ENCODE data around the gene HTR7. TPM values are rescaled to one million over a fixed set of nuclear protein-coding genes. Genes with fewer than 3 reads are reported as not detected.

The HTR7 gene
- total and polyA plus RNA-seq, 9 of the 15 experiments (the other 6 are each of a cell fraction or from before 2014, with no cell fraction given) = 0.07 to 0.33 (median 0.18) TPM

DNA sequence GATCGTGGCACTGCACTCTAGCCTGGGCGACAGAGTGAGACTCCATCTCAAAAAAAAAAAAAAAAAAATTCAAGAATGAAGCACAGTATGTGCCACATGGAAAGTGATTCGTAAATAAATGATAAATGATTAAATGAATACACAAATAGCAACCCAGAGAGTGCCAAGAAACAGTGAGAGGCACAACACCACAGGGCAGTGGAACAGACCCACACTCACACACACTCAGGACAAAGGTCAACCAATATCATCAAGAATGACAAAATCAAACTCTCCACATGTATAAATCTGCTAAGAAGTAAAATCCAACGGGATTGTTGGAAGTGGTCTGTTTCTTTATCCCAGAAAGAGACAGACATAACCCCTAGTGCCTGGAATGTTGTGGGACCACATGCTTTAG lies 77.4 kb downstream of the HTR7 start:
- Histone ChIP-seq H3K27ac (ENCODE audit: extremely low read depth, low read depth, low read length) (no peak overlapping the region), H4K20me1 (replicated peaks; ENCODE audit: control insufficient read depth, insufficient read depth, low read length) (no peaks in the 10 kb centered on the region), H3K4me2 (ENCODE audit: insufficient read depth, low read length) (no peak overlapping the region), H3K9ac (ENCODE audit: insufficient read depth in 1 of 2, low read depth in 2 of 2, low read length in 2 of 2) (no peak overlapping the region), H3K79me2 (ENCODE audit: control insufficient read depth, insufficient read depth, low read length) (no peaks in the 10 kb centered on the region), H3K27me3 (ENCODE audit: control insufficient read depth in 2 of 2, insufficient read depth in 2 of 2, low read length in 2 of 2) (no peaks in the 10 kb centered on the region; a peak in 1 of 5 replicates), H3K9me3 (replicated peaks; ENCODE audit: control insufficient read depth, insufficient read depth, low read depth, low read length) (no peaks in the 10 kb centered on the region), H2AFZ (ENCODE audit: low read depth, low read length) (no peak overlapping the region), H3K4me3 (no peak overlapping the region), H3K9me1 (ENCODE audit: control insufficient read depth, insufficient read depth, low read length) (no peaks in the 10 kb centered on the region), H3K36me3 (ENCODE audit: control insufficient read depth, insufficient read depth, low read length) (no peaks in the 10 kb centered on the region), H3K4me1 (replicated peaks in 1 of 2; ENCODE audit: control insufficient read depth in 2 of 2, insufficient read depth in 2 of 2, low read length in 2 of 2) (no peaks in the 10 kb centered on the region)
- DNase-seq (ENCODE audit: extremely low read depth in 1 of 4, low spot score in 3 of 4) (no peak), FAIRE-seq (no peak), ATAC-seq (no peak)
- CTCF ChIA-PET (ENCODE audit: low intra/inter-chr PET ratio) = interaction anchor here (0.7 kb wide), 1 partner anchor 70 kb away, joined by 3 read pairs; no protein-coding TSS in a partner anchor
- no TSS peak for BruUV-seq (replicated peaks)
- in situ Hi-C loops (cut with MboI) = no loop called here
- WGBS (ENCODE audit: insufficient coverage, low coverage, missing lambda C conversion rate) = 0% methylated on average over 2 of the region's 4 CpGs
- intact Hi-C loops (cut with micrococcal nuclease) = no loop called here
- POLR2A ChIA-PET = no interaction called here
- no peak for TF ChIP-seq RERE (CRISPR knock-in tag; IDR thresholded peaks at IDR 0.05; ENCODE audit: borderline replicate concordance)
- no peak for TF ChIP-seq PURB (CRISPR knock-in tag; IDR thresholded peaks at IDR 0.05; ENCODE audit: low read depth)
- TF ChIP-seq ZNF592 (IDR thresholded peaks at IDR 0.05) = no peak
- no peak for TF ChIP-seq NR2C2 (CRISPR knock-in tag; IDR thresholded peaks at IDR 0.05)
- no peak for TF ChIP-seq NR2C2 (tag; IDR thresholded peaks at IDR 0.05)
- no peak for TF ChIP-seq CCAR2 (IDR thresholded peaks at IDR 0.05; ENCODE audit: low read depth, low read length)
- TF ChIP-seq CTBP1 (IDR thresholded peaks at IDR 0.05; ENCODE audit: borderline replicate concordance) = no peak
- TF ChIP-seq ZSCAN32 (CRISPR knock-in tag; IDR thresholded peaks at IDR 0.05) = no peak
- no peak for TF ChIP-seq YY1 (IDR thresholded peaks at IDR 0.05; ENCODE audit: borderline replicate concordance in 1 of 3, control insufficient read depth in 1 of 3, extremely low read depth in 1 of 3, insufficient read depth in 3 of 3, insufficient read length in 1 of 3, insufficient replicate concordance in 2 of 3, low read depth in 1 of 3, low read length in 2 of 3)
- no peak for TF ChIP-seq HNRNPK (IDR thresholded peaks at IDR 0.05; ENCODE audit: low read depth, low read length, poor library complexity, severe bottlenecking)
- TF ChIP-seq RBM22 (IDR thresholded peaks at IDR 0.05; ENCODE audit: low read depth, low read length, poor library complexity, severe bottlenecking) = no peak
- no peak for TF ChIP-seq CBX8 (IDR thresholded peaks at IDR 0.05; ENCODE audit: borderline replicate concordance, extremely low read depth, low read depth, low read length, poor library complexity, severe bottlenecking)

Data from K562 (cell line).